Stimulated activated CD4-positive, alpha-beta T cell treated with anti-CD3 and anti-CD28 coated beads, Interleukin-1b, Interleukin-23, amount 100 ng/mL, for 1 hour (primary cell): ENCODE data around the gene ASCL5.

ENCODE experiments used
- DNase-seq, 2 donors: peaks; one replicate each; pipeline ENCODE4 v3.0.0-alpha.2; 2020; ENCODE audit warnings: low read depth in 2 of 2

Gene ASCL5

DNA sequence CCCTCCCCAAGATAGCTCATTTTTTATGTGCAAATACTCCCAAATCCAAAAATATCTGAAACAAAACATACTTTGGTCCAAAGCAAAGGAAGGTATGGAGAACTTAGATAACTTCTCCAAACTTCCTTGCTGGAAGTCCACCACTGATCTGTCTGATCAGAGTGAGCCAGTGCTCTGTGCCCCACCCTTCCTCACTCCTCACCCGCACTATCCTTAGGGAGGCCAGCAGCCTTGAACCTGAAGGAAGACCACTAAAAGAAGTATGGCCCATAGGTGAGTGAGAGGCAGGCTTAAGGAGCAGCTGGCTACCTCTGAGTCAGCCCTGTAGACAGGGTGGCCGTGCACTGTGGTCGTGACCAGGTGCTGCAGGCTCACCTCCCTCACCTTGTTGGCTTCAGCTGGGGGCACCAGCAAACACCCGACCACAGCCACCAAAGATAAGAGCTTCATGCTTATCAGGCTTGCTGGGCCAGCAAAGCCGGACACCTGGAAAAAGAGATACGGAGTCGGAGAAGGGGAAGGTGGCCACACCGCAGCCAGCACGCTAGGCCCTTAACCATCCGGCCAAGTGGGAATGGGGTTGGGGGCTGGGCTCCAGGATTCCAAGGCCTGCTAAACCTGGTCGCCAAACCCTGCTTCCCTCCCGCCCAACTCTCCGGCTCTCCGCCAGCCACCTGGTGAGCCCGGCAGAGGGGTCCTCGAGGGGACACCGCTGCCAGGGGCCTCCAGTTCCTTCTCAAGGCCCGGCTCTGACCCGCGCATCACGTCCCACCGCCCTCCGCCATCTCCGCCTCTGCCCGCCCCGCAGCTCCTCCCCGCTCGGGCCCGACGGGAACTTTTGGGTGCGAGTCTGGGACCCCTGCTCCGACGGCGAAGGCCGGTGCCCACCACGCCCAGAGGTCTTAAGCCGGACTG lies 26.7 kb upstream of the ASCL5 start:
- no peak for DNase-seq

DNA sequence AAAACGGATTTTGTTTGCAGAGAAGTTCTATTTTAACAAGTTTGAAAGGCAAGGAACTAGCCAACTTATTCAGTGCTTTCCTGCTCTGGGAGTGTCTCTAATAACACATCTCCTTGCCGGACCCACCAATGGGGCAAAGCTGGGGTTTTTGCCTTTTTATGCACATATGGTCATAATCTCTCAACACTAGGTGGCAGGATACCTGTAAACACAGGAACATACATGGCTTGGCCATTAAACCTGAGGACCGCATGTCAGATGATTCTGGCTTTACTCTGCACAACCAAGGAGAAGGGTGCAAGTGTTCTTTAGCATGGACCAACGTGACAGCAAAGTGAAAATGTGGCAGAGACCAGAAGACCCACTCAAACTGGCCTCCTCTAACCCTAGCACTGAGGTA lies 22.4 kb upstream of the ASCL5 start:
- DNase-seq, result no peak

DNA sequence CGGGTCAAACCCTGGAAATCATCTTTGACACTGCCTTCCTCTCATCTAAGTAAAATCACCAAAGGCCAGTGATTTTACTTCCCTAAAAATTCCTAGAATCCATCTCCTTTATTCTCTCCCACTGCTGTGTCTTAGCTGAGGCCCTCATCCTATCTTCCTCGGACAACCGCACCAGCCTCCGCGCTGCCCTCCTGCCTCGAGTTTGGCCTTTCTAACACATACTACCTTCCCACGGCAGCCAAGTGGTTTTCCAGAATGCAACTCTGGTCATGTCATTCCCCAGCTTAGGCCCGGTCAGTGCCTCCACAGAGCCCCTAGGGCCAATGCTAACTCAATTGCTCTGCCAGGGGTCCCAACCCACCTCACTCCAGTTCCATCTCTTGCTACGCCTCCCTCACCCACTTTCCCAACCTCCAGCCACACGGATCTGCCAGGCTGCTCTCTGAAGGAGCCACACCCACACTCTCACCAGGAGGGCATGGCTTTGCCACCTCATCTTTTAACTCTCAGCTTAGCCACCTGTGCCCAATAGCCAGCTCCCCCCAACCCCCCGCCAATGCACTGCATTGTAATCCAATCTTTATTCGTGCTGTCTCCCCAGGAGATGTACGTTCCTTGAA lies 20.5 kb upstream of the ASCL5 start:
- no peak for DNase-seq

- no peak for DNase-seq
These were observed 19.8 kb upstream of the ASCL5 start for GRCh38 chr1:201146626-201147390.

DNA sequence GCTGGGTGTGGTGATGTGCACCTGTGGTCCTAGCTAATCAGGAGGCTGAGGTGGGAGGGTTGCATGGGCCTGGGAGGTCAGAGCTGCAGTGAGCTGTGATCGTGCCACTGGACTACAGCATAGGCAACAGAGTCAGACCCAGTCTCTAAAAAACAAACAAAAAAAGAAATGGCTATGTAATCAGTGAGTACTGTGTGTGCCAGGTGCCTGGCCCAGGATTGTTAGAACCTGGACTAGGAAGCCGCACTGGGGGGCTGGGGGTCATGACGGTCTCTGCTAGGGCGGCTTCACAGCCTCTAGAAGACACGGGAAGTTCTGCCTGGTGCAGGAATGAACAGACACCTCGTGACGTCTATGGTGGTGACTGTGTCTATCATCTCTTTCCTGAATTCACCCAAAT lies 18.8 kb upstream of the ASCL5 start:
- DNase-seq, result no peak

DNA sequence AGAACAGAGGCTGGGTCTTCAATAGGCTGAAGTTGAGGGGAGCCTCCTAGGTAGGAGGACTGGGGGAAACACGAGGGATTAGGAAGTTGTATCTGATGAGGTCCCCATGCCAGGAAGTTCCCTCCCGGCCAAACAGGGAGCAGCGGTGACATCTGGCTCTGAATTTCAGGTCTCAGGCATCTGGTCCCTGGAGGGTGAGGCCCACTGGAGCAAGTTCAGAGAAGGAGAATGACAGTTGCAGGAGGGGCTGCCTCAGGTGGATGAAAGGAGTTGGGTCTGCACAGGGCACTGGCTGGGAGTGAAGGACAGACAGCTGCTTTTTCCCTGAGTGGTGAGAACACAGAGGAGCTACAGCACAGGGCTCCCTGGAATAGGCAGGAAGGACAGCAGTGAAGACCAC lies 18.1 kb upstream of the ASCL5 start:
- no peak for DNase-seq

GRCh38 chr1:201144701-201145100 lies 17.7 kb upstream of the ASCL5 start:
- DNase-seq, result no peak

GRCh38 chr1:201143726-201144635 lies 17.0 kb upstream of the ASCL5 start:
- DNase-seq, result no peak

DNA sequence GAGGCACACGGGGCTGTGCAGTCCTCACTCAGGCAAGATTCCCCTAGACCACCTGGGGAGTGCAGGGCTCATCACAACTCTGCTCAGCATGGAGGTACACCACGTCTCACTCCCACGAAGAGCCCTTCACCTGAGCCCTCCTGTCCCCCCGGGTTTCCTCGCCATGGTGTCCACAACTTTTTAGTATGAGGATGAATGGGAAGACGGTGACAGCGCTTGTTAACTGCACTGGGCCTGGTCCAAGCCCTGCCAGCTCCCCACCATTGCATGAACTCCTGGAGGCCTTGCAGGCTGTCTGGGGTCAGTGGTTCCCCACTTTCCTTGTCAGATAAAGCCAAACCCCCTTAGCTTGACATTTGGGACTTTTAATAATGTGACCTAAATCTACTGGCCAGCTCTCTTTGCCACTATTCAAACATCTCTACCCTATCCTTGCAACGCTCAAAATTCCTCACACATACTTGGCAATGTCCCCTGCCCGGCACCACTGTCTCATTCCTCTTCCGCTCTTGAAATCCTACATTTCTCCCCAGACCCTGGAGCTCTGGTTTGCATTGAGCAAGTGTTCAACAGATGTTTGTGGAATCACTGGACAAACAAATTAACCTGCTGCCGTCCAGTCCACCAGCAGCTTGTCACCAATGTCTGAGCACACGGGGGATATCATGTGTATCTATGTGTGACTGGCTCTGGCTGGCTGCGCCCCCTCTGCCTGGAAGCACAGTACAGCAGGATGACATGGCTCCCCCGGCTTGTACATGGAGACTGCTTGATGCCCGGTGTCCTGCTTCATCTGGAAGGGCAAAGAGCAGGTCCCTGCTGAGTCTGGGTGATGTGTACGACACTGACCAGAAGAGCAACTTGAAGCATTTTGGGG lies 16.1 kb upstream of the ASCL5 start:
- no peak for DNase-seq

- no peak for DNase-seq
These were observed 15.2 kb upstream of the ASCL5 start for GRCh38 chr1:201142011-201142848.

DNA sequence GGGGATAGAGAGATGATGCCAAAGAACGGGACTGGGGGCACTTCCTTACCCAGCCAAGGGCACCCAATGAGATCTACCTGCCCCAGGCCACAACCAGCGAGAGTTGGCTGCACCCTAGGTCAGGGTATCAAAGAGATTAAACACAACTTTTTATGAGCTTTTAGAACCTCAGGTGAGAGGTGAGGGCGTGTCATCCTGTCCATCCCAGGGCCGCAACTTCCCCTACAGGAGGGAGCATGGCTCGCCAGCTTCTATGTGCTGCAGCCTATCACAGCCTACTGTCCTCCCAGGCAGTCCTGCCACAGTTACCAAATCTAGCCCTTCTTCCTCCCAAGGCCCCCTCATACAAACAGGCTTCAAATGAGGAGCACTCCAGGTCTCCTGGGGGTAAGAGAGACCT lies 14.4 kb upstream of the ASCL5 start:
- DNase-seq, result no peak

DNA sequence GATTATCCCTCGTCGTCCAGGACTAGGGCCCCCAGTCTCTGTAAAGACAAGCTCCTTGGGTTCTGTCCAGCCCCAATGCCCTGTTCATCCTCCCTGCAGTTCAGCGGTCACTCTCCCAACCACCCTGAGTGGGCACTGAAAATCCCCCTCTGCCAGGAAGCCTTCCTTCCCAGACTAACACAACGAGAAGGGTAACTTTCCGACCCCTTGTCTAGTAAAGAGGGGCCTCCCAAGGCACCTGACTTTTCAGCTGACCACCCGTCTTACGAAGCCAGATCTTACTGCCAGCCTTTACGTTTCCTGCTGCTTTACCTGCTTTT lies 13.9 kb upstream of the ASCL5 start:
- no peak for DNase-seq

DNA sequence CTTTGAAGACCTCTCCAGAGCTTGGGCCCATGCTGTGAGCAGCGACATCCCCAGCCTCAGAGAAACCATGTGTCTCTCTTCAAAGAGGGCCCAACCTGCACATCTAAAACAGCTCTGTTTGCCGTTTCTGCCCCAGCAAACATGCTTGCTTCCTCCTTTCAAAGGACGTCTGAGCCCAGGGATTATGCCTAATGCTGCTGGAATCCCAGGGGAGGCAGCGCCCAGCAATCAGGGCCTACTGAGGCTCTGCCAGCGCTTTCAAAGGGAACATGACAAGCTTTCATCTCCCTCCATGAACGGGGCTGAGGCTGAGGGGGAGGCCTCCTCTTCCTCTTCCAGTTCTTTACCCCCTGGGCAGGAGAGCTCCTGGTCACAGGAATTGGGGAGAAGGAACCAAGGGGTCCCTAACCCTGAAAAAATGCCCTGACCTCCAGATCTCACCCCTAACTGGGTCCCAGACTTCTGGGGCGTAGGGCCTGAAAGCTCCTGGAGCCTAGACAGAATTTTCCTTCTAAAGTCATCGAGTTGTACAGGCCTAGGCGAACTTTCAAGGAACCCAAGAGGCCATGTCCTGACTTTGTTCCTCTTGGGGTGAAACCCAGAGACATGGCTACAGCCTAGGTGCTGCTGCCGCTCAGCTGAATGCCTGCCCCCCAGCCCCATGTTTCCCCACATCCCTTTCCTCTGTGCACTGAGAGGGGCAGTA lies 13.4 kb upstream of the ASCL5 start:
- no peak for DNase-seq

GRCh38 chr1:201139756-201140155 lies 12.8 kb upstream of the ASCL5 start:
- DNase-seq, result no peak

- DNase-seq, result no peak
These were observed 12.3 kb upstream of the ASCL5 start for GRCh38 chr1:201139306-201139705.

- no peak for DNase-seq
These were observed 11.4 kb upstream of the ASCL5 start for GRCh38 chr1:201138311-201138840.

DNA sequence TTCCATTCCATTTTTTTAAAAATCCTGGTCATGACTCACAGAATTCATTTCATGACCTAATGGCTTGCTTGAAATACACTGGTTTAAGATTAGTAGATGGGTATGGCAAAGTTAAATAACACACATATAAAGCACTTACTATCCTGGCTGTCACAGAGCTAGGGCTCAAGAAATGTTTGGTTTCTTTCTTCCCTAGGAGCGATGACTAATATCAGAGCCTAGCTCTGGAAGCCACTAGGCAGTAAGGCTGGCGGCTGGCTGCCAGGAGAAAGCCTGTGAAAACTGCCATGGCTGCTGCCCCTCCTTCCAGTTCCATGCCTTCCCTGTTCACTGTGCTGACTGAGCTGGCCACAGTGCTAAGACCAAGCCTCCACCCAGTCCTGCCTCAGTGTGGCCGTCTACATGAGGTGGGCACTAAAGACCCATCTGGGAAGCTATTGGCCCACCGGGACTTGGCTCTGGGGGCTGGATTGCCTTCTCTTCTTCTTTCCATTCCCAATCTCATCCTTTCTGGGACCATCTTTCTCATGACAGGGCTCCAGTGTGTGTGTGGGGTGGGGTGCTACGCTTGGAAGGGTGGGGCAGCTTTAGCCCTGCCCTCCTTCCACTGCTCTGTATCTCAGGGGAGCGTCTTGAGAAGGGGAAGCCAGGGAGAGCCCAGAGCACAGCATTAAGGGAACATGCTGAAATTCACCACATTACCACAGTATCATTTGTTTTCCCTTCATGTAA lies 10.8 kb upstream of the ASCL5 start:
- DNase-seq, result no peak

GRCh38 chr1:201137024-201137392 lies 10.0 kb upstream of the ASCL5 start:
- no peak for DNase-seq
